Measurements from ENCODE around the gene TERB2.

The TERB2 gene

GRCh38 chr15:45026651-45027190 lies 70.2 kb downstream of the TERB2 start:
- no peak for DNase-seq (ENCODE audit: low read depth in 1 of 2, low spot score in 1 of 2)
- Histone ChIP-seq H3K27ac (replicated peaks) (no peak overlapping the region), H3K27me3 (ENCODE audit: insufficient read depth, poor library complexity, severe bottlenecking) (no peaks in the 10 kb centered on the region), H3K4me3 (replicated peaks; ENCODE audit: insufficient read depth, low read length) (no peak overlapping the region)
- TF ChIP-seq POLR2AphosphoS5 (IDR thresholded peaks at IDR 0.05; ENCODE audit: low read depth) (no peak), SPI1 (IDR thresholded peaks at IDR 0.05; ENCODE audit: borderline replicate concordance, low read depth) (no peak)

GRCh38 chr15:45027220-45027619 lies 70.7 kb downstream of the TERB2 start:
- Histone ChIP-seq H3K27ac (replicated peaks) (no peak overlapping the region), H3K27me3 (ENCODE audit: insufficient read depth, poor library complexity, severe bottlenecking) (no peaks in the 10 kb centered on the region), H3K4me3 (replicated peaks; ENCODE audit: insufficient read depth, low read length) (no peak overlapping the region)
- TF ChIP-seq, protein P1, sequence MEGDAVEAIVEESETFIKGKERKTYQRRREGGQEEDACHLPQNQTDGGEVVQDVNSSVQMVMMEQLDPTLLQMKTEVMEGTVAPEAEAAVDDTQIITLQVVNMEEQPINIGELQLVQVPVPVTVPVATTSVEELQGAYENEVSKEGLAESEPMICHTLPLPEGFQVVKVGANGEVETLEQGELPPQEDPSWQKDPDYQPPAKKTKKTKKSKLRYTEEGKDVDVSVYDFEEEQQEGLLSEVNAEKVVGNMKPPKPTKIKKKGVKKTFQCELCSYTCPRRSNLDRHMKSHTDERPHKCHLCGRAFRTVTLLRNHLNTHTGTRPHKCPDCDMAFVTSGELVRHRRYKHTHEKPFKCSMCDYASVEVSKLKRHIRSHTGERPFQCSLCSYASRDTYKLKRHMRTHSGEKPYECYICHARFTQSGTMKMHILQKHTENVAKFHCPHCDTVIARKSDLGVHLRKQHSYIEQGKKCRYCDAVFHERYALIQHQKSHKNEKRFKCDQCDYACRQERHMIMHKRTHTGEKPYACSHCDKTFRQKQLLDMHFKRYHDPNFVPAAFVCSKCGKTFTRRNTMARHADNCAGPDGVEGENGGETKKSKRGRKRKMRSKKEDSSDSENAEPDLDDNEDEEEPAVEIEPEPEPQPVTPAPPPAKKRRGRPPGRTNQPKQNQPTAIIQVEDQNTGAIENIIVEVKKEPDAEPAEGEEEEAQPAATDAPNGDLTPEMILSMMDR (IDR thresholded peaks at IDR 0.05; ENCODE audit: insufficient read depth, low read length) = no peak
- TF ChIP-seq SPI1 (IDR thresholded peaks at IDR 0.05; ENCODE audit: borderline replicate concordance, low read depth) (no peak), REST (IDR thresholded peaks at IDR 0.05; ENCODE audit: insufficient replicate concordance, low read depth) (no peak), GABPA (IDR thresholded peaks at IDR 0.05; ENCODE audit: low read depth) (no peak), POLR2AphosphoS5 (IDR thresholded peaks at IDR 0.05; ENCODE audit: low read depth) (no peak)
- DNase-seq (ENCODE audit: low read depth in 1 of 2, low spot score in 1 of 2) = no peak

All from HL-60 (cell line).